Liver (tissue), 9 donors: ENCODE measurements around the gene OLFML1. TPM values are rescaled to one million over a fixed set of nuclear protein-coding genes. Genes with fewer than 3 reads are reported as not detected.

Source experiments
- DNase-seq: peaks from one replicate; pipeline ENCODE4 v3.0.0-alpha.2; 2017; ENCODE audit warnings: low spot score
- H3K27ac ChIP-seq, 2 donors: one replicate each; pipeline ENCODE4 v1.7.0; 2013; ENCODE audit warnings: inconsistent platforms in 2 of 2, low read length in 2 of 2, control low read depth in 1 of 2, low read depth in 1 of 2, mild to moderate bottlenecking in 1 of 2
- H3K27me3 ChIP-seq, 4 donors: one replicate each; pipeline versions ENCODE4 v1.6.1 to v1.7.0; 2013; ENCODE audit warnings: low read length in 3 of 4, inconsistent platforms in 1 of 4, mild to moderate bottlenecking in 1 of 4, moderate library complexity in 1 of 4; ENCODE audit not compliant: control insufficient read depth in 4 of 4, insufficient read depth in 4 of 4
- H3K36me3 ChIP-seq, 4 donors: one replicate each; pipeline versions ENCODE4 v1.6.1 to v1.7.0; 2013; ENCODE audit warnings: low read length in 3 of 4, mild to moderate bottlenecking in 3 of 4, low read depth in 1 of 4, moderate library complexity in 1 of 4; ENCODE audit not compliant: control insufficient read depth in 4 of 4, insufficient read depth in 3 of 4
- H3K4me1 ChIP-seq, 4 donors: one replicate each; pipeline versions ENCODE4 v1.6.1 to v1.7.0; 2013; ENCODE audit warnings: low read length in 3 of 4, mild to moderate bottlenecking in 3 of 4, moderate library complexity in 1 of 4; ENCODE audit not compliant: control insufficient read depth in 4 of 4, insufficient read depth in 4 of 4
- H3K4me3 ChIP-seq, 3 donors: one replicate each; pipeline versions ENCODE4 v1.6.1 to v1.7.0; 2013; ENCODE audit warnings: low read length in 3 of 3, control low read depth in 1 of 3, low read depth in 1 of 3, mild to moderate bottlenecking in 1 of 3
- H3K9ac ChIP-seq, 2 donors: one replicate each; pipeline ENCODE4 v1.7.0; 2013; ENCODE audit warnings: low read length in 2 of 2, mild to moderate bottlenecking in 2 of 2, moderate library complexity in 2 of 2, control low read depth in 1 of 2, low read depth in 1 of 2
- H3K9me3 ChIP-seq, 4 donors: one replicate each; pipeline versions ENCODE4 v1.6.1 to v1.7.0; 2013; ENCODE audit warnings: low read length in 3 of 4; ENCODE audit not compliant: control insufficient read depth in 4 of 4
- EGR1 ChIP-seq, 2 donors: IDR thresholded peaks; 2 replicates each; pipeline ENCODE4 v1.6.1; 2016 to 2018; ENCODE audit warnings: antibody characterized with exemption in 2 of 2, low read depth in 2 of 2
- FOXA1 ChIP-seq: IDR thresholded peaks from 2 replicates; pipeline ENCODE4 v1.6.1; 2016; ENCODE audit warnings: antibody characterized with exemption
- GABPA ChIP-seq, 2 donors: IDR thresholded peaks in 1 of 2; conservative IDR thresholded peaks in 1 of 2; 2 replicates each; pipeline ENCODE4 v1.6.1; 2016; ENCODE audit warnings: antibody characterized with exemption in 2 of 2, mild to moderate bottlenecking in 1 of 2, moderate library complexity in 1 of 2
- HNF4A ChIP-seq, 2 donors: conservative IDR thresholded peaks; 2 replicates each; pipeline ENCODE4 v1.6.1; 2016; ENCODE audit warnings: antibody characterized with exemption in 2 of 2, mild to moderate bottlenecking in 2 of 2
- HNF4G ChIP-seq: IDR thresholded peaks from 2 replicates; pipeline ENCODE4 v1.6.1; 2016; ENCODE audit warnings: antibody characterized with exemption
- NR2F2 ChIP-seq: IDR thresholded peaks from 2 replicates; pipeline ENCODE4 v1.6.1; 2016; ENCODE audit warnings: antibody characterized with exemption
- RAD21 ChIP-seq, 2 donors: IDR thresholded peaks; 2 replicates each; pipeline ENCODE4 v1.6.1; 2016; ENCODE audit warnings: antibody characterized with exemption in 2 of 2, mild to moderate bottlenecking in 2 of 2
- RXRA ChIP-seq, 2 donors: IDR thresholded peaks; 2 replicates each; pipeline ENCODE4 v1.6.1; 2017 to 2018; ENCODE audit warnings: antibody characterized with exemption in 2 of 2, mild to moderate bottlenecking in 1 of 2
- TAF1 ChIP-seq: conservative IDR thresholded peaks from 2 replicates; pipeline ENCODE4 v1.6.1; 2016; ENCODE audit warnings: antibody characterized with exemption, mild to moderate bottlenecking
- YY1 ChIP-seq: IDR thresholded peaks from 2 replicates; pipeline ENCODE4 v1.6.1; 2016; ENCODE audit warnings: antibody characterized with exemption, mild to moderate bottlenecking
- WGBS: extraction: QIAGEN DNeasy Blood & Tissue Kit; methylation state at CpG from one replicate; pipeline ENCODE4 v1.1.7; 2013; 5-methylcytosine and 5-hydroxymethylcytosine counted together
- polyA plus RNA-seq, 2 donors: library from polyadenylated mRNA; stranded (reverse) in 1 of 2; unstranded in 1 of 2; fragments of 200-250 nt in 1 of 2; fragments of >200 nt in 1 of 2; fragmentation: Nextera tagmentation in 1 of 2; extraction: Ambion mirVana in 1 of 2; gene quantifications; one replicate each; pipeline versions ENCODE4 v1.2.1 to v1.2.3, GENCODE V29; 2013 to 2015
- total RNA-seq, 2 donors: library from RNA; depleted of rRNA; stranded (reverse); fragments of >200 nt; gene quantifications; one replicate each; pipeline ENCODE4 v1.2.3, GENCODE V29; 2014
- TF ChIP-seq, protein P1 (sequence below): IDR thresholded peaks from 2 replicates; pipeline ENCODE4 v1.6.1; 2016; ENCODE audit warnings: antibody characterized with exemption, mild to moderate bottlenecking
- TF ChIP-seq, protein P2 (sequence below): fragments of 150-350 bp; IDR thresholded peaks from 2 replicates; pipeline ENCODE4 v1.5.1; 2017; ENCODE audit warnings: improper control_type of control experiment, low read depth, low read length; ENCODE audit not compliant: missing input control
- TF ChIP-seq, protein P3 (sequence below): IDR thresholded peaks from 2 replicates; pipeline ENCODE4 v1.6.1; 2016; ENCODE audit warnings: antibody characterized with exemption
- TF ChIP-seq, protein P4 (sequence below): IDR thresholded peaks from 2 replicates; pipeline ENCODE4 v1.6.1; 2016; ENCODE audit warnings: antibody characterized with exemption
- donor health status: healthy.
- donor health status: healthy.
- donor health status: healthy.
- donor health status: healthy.
- donor health status: healthy.

Gene OLFML1
- total and polyA plus RNA-seq, 4 donors, result 2.8 to 4.2 (median 2.9) TPM

DNA sequence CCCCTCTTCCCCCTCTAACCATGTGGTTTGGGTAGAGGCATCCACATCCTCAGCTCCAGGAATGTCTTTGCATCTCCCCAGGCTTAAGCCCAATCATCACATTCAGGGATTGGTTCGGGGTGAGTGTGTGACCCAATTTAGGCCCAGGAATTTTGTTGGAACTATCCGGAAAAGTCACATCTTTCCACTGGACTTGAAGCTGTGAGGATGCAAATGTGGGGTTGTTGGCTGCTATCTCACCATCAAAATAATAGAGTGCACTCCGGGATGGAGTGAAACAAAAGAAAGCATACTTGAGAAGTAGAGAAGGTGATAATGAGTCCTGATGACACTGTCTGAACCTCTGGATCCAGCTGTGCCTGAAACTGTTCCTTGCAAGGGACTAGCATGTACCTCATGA is 33.8 kb upstream of the OLFML1 start (continued):
- no peak for TF ChIP-seq TAF1
- no peak for TF ChIP-seq EGR1 (IDR thresholded peaks at IDR 0.05; ENCODE audit: low read depth in 2 of 2)

DNA sequence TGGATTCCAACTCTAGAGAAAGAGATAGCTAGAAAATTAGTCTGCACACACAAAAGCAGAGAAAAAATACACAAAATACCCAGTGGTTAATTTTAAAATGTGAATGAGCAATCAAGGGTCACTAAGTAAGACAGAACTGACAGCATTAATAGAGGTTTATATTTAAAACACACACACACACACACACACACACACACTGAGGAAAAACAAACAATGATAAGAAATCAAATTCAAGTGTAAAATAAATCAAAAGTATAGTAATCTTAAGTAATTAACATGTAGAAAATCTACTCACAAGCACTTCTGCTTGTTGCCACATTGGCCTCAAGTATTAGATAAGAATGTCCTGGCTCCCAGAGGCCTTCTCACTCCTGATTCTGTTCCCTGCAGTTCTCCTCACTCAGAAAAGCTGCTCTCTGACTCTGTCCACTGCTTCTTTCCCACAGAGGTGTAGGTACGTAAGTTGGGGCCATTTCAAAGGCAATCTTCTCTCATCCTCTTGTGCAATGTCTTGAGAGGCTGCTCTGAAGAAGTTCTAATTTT is 33.3 kb upstream of the OLFML1 start:
- no peak overlapping the region for H3K27ac ChIP-seq
- H3K9ac ChIP-seq, result no peak overlapping the region
- H3K27me3 ChIP-seq, result no peaks in the 10 kb centered on the region
- WGBS, result 90% methylated on average over 1 of the region's 1 CpG
- peaks cover 0 to 2% (median under 1%) of the 10 kb centered on the region in 4 donors for H3K36me3 ChIP-seq
- no peaks in the 10 kb centered on the region for H3K9me3 ChIP-seq
- H3K4me1 ChIP-seq, result no peaks in the 10 kb centered on the region
- no peak overlapping the region for H3K4me3 ChIP-seq
- DNase-seq, result no peak
- TF ChIP-seq TAF1 (no peak), HNF4A (conservative IDR thresholded peaks at IDR 0.05) (no peak), YY1 (no peak), RXRA (IDR thresholded peaks at IDR 0.05) (no peak), GABPA (IDR thresholded peaks at IDR 0.05 in 1 of 2, conservative IDR thresholded peaks at IDR 0.05 in 1 of 2) (no peak), HNF4G (no peak), RAD21 (IDR thresholded peaks at IDR 0.05) (no peak), NR2F2 (no peak), FOXA1 (no peak)
- TF ChIP-seq, protein P1, sequence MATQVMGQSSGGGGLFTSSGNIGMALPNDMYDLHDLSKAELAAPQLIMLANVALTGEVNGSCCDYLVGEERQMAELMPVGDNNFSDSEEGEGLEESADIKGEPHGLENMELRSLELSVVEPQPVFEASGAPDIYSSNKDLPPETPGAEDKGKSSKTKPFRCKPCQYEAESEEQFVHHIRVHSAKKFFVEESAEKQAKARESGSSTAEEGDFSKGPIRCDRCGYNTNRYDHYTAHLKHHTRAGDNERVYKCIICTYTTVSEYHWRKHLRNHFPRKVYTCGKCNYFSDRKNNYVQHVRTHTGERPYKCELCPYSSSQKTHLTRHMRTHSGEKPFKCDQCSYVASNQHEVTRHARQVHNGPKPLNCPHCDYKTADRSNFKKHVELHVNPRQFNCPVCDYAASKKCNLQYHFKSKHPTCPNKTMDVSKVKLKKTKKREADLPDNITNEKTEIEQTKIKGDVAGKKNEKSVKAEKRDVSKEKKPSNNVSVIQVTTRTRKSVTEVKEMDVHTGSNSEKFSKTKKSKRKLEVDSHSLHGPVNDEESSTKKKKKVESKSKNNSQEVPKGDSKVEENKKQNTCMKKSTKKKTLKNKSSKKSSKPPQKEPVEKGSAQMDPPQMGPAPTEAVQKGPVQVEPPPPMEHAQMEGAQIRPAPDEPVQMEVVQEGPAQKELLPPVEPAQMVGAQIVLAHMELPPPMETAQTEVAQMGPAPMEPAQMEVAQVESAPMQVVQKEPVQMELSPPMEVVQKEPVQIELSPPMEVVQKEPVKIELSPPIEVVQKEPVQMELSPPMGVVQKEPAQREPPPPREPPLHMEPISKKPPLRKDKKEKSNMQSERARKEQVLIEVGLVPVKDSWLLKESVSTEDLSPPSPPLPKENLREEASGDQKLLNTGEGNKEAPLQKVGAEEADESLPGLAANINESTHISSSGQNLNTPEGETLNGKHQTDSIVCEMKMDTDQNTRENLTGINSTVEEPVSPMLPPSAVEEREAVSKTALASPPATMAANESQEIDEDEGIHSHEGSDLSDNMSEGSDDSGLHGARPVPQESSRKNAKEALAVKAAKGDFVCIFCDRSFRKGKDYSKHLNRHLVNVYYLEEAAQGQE, result no peak
- TF ChIP-seq, protein P2, sequence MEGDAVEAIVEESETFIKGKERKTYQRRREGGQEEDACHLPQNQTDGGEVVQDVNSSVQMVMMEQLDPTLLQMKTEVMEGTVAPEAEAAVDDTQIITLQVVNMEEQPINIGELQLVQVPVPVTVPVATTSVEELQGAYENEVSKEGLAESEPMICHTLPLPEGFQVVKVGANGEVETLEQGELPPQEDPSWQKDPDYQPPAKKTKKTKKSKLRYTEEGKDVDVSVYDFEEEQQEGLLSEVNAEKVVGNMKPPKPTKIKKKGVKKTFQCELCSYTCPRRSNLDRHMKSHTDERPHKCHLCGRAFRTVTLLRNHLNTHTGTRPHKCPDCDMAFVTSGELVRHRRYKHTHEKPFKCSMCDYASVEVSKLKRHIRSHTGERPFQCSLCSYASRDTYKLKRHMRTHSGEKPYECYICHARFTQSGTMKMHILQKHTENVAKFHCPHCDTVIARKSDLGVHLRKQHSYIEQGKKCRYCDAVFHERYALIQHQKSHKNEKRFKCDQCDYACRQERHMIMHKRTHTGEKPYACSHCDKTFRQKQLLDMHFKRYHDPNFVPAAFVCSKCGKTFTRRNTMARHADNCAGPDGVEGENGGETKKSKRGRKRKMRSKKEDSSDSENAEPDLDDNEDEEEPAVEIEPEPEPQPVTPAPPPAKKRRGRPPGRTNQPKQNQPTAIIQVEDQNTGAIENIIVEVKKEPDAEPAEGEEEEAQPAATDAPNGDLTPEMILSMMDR, result no peak
- TF ChIP-seq, protein P3, sequence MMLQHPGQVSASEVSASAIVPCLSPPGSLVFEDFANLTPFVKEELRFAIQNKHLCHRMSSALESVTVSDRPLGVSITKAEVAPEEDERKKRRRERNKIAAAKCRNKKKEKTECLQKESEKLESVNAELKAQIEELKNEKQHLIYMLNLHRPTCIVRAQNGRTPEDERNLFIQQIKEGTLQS, result no peak
- TF ChIP-seq, protein P4, sequence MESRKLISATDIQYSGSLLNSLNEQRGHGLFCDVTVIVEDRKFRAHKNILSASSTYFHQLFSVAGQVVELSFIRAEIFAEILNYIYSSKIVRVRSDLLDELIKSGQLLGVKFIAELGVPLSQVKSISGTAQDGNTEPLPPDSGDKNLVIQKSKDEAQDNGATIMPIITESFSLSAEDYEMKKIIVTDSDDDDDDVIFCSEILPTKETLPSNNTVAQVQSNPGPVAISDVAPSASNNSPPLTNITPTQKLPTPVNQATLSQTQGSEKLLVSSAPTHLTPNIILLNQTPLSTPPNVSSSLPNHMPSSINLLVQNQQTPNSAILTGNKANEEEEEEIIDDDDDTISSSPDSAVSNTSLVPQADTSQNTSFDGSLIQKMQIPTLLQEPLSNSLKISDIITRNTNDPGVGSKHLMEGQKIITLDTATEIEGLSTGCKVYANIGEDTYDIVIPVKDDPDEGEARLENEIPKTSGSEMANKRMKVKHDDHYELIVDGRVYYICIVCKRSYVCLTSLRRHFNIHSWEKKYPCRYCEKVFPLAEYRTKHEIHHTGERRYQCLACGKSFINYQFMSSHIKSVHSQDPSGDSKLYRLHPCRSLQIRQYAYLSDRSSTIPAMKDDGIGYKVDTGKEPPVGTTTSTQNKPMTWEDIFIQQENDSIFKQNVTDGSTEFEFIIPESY, result no peak
